SK-N-DZ (cell line): ENCODE measurements around the gene FOXP1.

Experiments
- DNase-seq: peaks from one replicate; pipeline ENCODE4 v3.0.0-alpha.2; 2015; ENCODE audit warnings: low spot score

FOXP1 gene

DNA sequence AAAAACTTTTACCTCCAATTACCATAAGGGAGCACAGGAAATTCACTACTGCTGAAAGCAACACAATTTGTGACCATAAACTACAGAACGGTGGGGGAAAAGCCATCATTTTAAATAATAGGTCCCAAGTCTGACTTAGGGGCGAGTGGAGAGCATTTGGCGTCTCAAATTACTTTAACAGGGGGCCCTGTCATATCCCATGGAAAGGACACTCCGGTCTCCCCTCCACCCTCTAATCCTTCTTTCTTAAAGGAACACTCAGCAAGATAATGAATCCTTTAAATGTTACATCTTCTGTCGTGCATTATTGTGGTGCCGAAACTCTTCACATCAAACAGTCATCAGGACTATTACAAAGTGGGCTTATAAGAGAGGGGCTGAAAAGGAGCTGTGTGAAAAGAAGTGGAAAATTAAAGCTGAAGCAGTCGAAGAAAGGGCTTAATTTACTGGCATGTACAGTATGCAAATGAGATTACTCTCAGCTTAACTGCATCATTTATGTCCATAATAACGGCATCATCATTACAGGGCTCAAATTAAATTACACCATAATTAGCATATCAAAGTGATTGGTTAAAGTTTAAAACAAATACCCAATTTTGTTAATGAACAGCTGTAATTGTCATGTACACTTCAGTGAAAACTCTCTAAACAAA lies 342.2 kb downstream of the FOXP1 start:
- DNase-seq = no peak

- no peak for DNase-seq
These were observed 343.5 kb downstream of the FOXP1 start for GRCh38 chr3:71240034-71240433.

- DNase-seq = no peak
These were observed 345.2 kb downstream of the FOXP1 start for GRCh38 chr3:71238355-71238757.

GRCh38 chr3:71237672-71238071 lies 345.9 kb downstream of the FOXP1 start:
- no peak for DNase-seq

DNA sequence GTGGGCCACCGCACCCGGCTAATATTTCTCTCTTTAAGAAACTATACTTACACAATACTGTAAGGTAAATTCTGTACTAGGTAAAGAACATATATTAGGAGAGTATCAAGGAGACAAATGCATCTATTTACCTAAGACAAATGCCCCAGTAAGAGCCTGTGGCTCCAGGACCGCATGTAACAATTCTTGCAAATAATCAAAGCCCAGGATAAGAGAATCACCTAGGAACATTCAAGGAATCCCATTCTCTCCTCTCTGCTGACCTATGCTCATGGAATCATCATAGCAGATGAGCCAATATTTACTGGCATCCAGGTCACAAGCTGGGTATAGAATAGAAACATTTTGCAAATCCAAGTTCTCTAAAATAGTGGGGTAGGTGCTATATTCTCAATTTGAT lies 347.7 kb downstream of the FOXP1 start:
- DNase-seq = no peak

GRCh38 chr3:71232895-71233294 lies 350.6 kb downstream of the FOXP1 start:
- DNase-seq = no peak

DNA sequence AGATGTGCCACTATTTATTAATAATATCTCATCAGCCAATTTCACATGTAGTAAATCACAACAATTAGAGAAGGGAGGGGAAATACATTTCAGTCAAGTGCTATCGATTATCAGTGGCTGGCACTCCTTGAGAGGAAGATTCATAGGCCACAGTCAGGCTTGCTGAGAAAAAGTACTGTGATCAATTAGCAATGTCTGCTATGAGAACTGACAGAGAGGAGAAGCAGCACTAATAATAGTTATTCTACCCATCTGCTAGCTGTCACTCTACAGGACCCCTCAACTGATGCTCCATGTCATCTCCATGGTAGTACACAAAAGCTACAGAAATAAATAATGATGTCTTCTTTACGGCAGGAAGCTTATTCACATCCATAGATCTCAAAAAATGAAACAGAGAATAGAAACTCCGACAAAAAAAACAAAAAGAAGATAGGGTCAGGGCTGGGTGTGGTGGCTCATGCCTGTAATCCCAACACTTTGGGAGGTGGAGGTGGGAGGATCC lies 351.3 kb downstream of the FOXP1 start:
- no peak for DNase-seq

GRCh38 chr3:71231680-71232079 lies 351.8 kb downstream of the FOXP1 start:
- DNase-seq = no peak

GRCh38 chr3:71229905-71230657 lies 353.4 kb downstream of the FOXP1 start:
- DNase-seq = no peak

DNA sequence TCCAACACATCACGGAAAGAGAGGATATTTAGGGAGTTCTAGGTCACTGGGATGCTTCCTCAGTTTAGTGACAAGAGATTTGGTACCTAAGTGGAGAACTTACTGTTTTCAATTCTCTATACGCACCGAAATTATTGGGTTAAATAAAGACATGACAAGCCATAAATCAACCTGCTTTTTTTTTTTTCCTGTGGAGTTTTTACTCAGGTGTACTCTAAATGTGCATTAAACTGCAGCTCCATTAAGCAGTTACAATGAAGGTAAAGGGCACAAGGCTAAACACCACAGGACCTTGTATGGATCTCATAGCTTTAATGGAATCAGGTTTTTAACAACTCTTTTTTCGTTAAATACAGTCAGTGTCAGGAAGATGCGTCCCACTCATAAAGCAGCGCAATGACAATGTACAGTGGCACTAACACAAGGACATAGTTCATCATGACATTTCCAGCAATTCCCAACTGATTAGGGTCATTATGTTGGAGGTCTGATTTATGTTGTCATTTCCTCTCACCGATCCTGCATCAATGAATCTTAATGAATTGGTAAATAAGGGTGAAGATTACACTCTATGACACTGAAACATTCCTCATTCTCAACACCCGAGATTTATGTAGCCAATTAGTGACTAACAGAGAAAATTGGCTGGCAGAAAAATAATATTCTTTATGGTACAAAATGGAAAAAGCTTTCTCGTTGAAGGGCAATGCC lies 355.2 kb downstream of the FOXP1 start:
- no peak for DNase-seq

- no peak for DNase-seq
These were observed 356.3 kb downstream of the FOXP1 start for GRCh38 chr3:71227270-71227661.

DNA sequence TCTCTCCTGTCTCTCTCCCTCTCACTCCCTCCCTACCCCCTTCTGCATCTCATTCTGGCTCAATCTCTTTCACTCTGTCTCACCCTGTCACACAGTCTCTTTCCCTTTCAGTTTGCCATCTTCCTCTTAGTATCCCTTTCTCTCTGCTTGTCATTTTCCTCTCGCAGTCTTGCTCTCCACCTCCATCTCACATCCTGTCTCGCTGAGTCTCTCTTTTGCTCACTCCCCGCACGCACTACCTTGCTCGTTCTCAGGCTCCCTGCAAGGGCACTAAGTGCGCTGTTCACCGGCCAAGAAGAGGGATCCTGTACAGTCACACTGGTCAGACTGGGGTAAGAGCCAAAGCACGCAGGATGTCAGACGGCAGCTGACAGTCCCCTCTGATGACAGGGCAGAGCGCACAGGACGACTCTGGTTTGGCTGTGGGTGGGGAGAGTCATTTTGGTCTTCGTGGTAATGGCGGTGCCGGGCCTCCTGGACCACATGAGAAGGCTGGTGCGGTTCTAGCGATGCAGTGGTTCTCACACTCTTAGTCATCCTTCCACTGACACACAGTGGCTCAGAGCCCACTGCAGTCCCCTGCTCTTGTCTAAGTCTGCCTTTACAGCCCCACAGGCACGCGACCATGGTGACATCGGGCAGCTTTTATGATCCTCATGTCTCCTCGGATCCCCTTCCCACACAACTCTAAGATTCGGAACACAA lies 356.8 kb downstream of the FOXP1 start:
- no peak for DNase-seq

DNA sequence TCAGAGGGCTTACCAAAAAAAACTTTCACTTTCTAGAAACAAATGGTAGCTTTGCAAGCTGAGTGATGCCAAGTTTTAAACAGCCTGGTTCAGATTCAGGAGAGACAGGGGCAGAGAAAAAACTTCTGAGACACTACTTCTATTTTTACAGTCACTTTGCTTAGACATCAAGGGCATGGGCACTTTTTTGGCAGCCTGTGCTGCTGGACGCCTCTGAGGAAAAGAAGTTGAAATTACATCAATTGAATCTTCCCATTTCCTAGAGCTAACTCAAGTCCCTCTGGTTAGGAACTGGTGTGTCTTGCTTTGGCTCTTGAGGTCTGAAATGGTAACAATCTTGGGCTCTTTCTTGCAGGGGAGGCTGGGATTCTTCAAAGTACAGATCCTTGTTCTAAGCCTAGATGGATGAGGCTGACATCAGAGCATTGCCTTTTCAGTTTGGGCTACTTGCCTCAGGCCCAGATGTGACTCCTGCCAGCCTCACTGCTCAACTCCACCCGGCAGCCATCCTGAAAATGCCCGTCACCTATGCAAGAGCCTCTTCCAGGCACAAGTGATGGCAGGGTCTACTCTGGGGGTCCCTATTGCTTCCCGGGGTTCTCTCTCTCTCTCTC lies 357.5 kb downstream of the FOXP1 start:
- no peak for DNase-seq

DNA sequence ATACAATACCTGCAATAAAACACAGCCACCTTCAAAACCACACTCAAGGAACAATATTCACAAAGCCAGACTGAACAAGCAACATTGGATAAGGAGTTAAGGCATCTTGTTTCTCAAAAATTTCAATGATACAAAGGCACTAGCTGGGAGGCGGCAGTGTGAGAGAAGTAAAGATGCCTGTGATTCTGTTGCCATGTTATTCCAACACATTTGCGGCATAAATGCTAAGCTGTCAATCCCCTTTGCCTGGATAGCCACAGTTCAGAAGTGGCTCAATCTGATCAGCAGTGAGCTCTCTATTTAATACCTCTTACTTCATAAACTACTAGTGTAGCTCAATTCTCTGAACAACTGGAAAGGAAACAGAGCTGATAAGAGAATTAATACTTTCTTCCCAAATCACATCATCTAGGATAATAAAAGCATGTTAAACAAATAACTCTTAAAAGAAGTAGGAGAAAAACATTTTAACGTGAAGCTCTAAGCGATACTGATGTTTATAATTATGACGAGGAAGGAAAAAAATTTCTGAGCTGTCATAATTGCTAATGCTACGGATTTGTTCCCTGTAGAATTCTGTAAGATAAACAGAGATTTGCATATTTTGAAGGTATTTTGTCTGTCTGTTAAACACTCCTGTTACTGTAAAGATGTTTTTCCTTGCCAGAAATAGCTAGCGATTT lies 358.4 kb downstream of the FOXP1 start:
- no peak for DNase-seq

GRCh38 chr3:71219744-71220638 lies 363.5 kb downstream of the FOXP1 start:
- no peak for DNase-seq

- DNase-seq = no peak
These were observed 365.0 kb downstream of the FOXP1 start for GRCh38 chr3:71218508-71218907.

GRCh38 chr3:71217640-71218222 lies 365.8 kb downstream of the FOXP1 start:
- DNase-seq = no peak

GRCh38 chr3:71215351-71215750 lies 368.2 kb downstream of the FOXP1 start:
- no peak for DNase-seq

GRCh38 chr3:71214797-71215196 lies 368.7 kb downstream of the FOXP1 start:
- no peak for DNase-seq
